OCI-LY3 (cell line): Measurements from ENCODE around the gene XCL2.
A peak's percentile ranks its signal among the peaks of the same experiment; 100 is the strongest.
"Not testable (repeated sequence)": the region's sequence is repeated elsewhere in the genome, so short reads cannot be mapped to it uniquely, and the experiment has no call there.

Experiments used
- H2AFZ ChIP-seq: fragments of 200-600, 300-600 bp; shearing (Covaris generic); 2 replicates; pipeline ENCODE4 v1.6.0; 2014; ENCODE audit warnings: antibody characterized with exemption, low read depth, low read length
- H3K27ac ChIP-seq: fragments of 200-600, 300-600 bp; sonication (generic); 2 replicates; pipeline ENCODE4 v1.5.1; 2014; ENCODE audit warnings: mild to moderate bottlenecking, low read length, moderate library complexity, mixed read lengths
- H3K27me3 ChIP-seq: fragments of 200-600, 300-600 bp; sonication (generic); 2 replicates; pipeline ENCODE4 v1.6.1; 2014; ENCODE audit warnings: low read depth, low read length, mixed read lengths
- H3K36me3 ChIP-seq: fragments of 200-600, 300-600 bp; sonication (generic); replicated peaks from 2 replicates; pipeline ENCODE3; 2014; ENCODE audit warnings: low read depth, low read length, mixed read lengths
- H3K4me1 ChIP-seq: fragments of 300-600, 200-600 bp; sonication (generic); 2 replicates; pipeline ENCODE4 v1.6.1; 2014; ENCODE audit warnings: low read length, mixed read lengths
- H3K4me2 ChIP-seq: fragments of 200-600, 300-600 bp; sonication (generic); 2 replicates; pipeline ENCODE4 v1.6.1; 2014; ENCODE audit warnings: low read length, mixed read lengths
- H3K4me3 ChIP-seq: fragments of 300-600, 200-600 bp; sonication (generic); 2 replicates; pipeline ENCODE4 v1.5.1; 2014; ENCODE audit warnings: antibody characterized with exemption, mild to moderate bottlenecking, low read length, moderate library complexity
- H3K79me2 ChIP-seq: fragments of 300-600, 200-600 bp; shearing (Covaris generic); 2 replicates; pipeline ENCODE4 v1.6.1; 2014; ENCODE audit warnings: mild to moderate bottlenecking, low read length, mixed read lengths
- H3K9ac ChIP-seq: fragments of 300-600, 200-600 bp; shearing (Covaris generic); 2 replicates; pipeline ENCODE4 v1.6.0; 2014; ENCODE audit warnings: mild to moderate bottlenecking, low read length, moderate library complexity
- H3K9me3 ChIP-seq: fragments of 200-600, 300-600 bp; shearing (Covaris generic); 2 replicates; pipeline ENCODE4 v1.6.1; 2014; ENCODE audit warnings: low read length, mixed read lengths; ENCODE audit not compliant: insufficient read depth
- H4K20me1 ChIP-seq: fragments of 200-600, 300-600 bp; sonication (generic); 2 replicates; pipeline ENCODE4 v1.6.1; 2016; ENCODE audit warnings: low read length, mixed read lengths; ENCODE audit not compliant: insufficient read depth
- EZH2phosphoT487 ChIP-seq: fragments of 200-600 bp; shearing (Covaris generic); IDR thresholded peaks from 2 replicates; pipeline ENCODE4 v1.6.1; 2018; ENCODE audit warnings: antibody characterized with exemption, mixed run types, low read depth
- TF ChIP-seq, protein P1 (sequence below): fragments of 200-600, 300-600 bp; sonication (generic); IDR thresholded peaks from 2 replicates; pipeline ENCODE4 v1.5.1; 2014; ENCODE audit warnings: antibody characterized with exemption, low read length, low read depth

Gene XCL2

DNA sequence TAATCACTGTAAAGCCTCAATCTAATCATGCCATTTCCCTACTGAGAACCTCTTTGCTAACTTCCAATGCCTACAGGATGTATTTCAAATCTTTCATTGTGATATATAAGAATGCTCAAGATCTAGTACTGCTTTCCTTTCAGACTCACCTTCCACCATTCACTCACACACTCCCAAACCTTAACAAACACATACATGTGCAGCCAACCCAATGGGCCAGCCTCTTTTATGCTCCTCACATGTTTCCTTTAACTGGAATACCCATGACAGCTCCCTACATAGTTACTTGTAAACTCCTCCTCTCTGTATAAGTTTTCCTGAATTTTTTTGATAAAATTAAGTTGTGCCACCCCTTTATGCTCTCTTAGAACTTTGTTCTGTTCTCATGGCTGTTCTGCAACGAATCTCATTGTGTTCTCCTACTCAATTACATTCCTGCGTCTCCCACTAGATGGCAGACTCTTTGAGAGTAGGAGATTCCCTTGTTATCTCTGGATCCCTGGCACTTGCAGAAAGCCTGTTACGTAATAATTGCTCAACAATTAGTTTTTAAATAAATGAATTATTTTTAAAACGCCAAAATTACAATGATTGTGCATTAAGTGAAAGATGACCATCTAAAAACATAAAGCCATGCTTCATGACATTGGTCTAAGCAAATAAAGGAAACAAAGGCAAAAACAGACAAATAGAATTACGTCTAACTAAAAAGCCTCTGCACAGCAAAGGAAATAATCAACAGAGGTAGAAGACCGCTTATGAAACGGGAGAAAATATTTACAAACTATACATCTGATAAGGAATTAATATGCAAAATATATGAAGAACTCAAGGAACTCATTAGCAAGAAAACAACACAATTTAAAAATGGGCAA, 2.1 kb upstream of the XCL2 start:
- H3K79me2 ChIP-seq, H3K9ac ChIP-seq, H3K4me3 ChIP-seq, H3K27ac ChIP-seq, H3K36me3 ChIP-seq, H3K4me1 ChIP-seq, H4K20me1 ChIP-seq, H2AFZ ChIP-seq, H3K9me3 ChIP-seq, H3K4me2 ChIP-seq, H3K27me3 ChIP-seq: not testable (repeated sequence)
- TF ChIP-seq, protein P1, sequence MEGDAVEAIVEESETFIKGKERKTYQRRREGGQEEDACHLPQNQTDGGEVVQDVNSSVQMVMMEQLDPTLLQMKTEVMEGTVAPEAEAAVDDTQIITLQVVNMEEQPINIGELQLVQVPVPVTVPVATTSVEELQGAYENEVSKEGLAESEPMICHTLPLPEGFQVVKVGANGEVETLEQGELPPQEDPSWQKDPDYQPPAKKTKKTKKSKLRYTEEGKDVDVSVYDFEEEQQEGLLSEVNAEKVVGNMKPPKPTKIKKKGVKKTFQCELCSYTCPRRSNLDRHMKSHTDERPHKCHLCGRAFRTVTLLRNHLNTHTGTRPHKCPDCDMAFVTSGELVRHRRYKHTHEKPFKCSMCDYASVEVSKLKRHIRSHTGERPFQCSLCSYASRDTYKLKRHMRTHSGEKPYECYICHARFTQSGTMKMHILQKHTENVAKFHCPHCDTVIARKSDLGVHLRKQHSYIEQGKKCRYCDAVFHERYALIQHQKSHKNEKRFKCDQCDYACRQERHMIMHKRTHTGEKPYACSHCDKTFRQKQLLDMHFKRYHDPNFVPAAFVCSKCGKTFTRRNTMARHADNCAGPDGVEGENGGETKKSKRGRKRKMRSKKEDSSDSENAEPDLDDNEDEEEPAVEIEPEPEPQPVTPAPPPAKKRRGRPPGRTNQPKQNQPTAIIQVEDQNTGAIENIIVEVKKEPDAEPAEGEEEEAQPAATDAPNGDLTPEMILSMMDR, result peak; percentile 42

DNA sequence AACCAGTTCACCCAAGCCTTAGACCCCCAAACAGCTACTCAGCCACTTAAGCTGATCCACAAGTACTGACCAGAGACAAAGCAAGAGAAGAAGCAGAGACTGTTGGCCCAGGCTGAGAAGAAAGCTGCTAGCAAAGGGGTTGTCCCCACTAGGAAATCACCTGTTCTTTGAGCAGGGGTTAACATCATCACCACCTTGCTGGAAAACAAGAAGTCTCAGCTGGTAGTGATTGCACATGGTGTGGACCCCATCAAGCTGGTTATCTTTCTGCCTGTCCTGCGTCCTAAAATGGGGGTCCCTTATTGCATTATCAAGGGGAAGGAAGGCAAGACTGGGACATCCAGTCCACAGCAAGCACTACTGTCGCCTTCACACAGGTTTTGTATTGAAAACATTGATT, 819 bp downstream of the XCL2 start:
- not testable (repeated sequence) for H3K27me3 ChIP-seq, H3K79me2 ChIP-seq, H3K27ac ChIP-seq, H3K4me1 ChIP-seq, H2AFZ ChIP-seq, H3K4me3 ChIP-seq, H3K9me3 ChIP-seq, H3K4me2 ChIP-seq, H4K20me1 ChIP-seq, H3K9ac ChIP-seq, H3K36me3 ChIP-seq

DNA sequence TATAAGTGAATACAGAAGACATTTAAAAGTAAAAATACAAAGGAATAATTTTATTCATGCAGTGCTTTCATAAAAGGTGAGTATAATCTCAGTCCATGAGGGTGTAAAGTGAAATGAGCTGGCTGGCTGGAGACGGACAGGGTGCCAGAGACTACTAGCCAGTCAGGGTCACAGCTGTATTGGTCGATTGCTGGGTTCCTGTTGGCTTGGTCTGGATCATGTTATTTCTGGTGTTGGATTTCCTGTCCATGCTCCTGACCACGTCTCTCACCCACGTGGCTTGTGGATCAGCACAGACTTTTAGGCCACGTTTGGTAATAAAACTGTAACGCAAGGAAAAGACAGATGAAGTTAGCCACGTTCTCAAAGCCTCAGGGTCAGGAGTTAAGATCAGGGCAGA, 3.0 kb downstream of the XCL2 start:
- H3K4me3 ChIP-seq, H2AFZ ChIP-seq, H3K9me3 ChIP-seq, H3K27ac ChIP-seq, H3K4me1 ChIP-seq, H3K9ac ChIP-seq, H3K79me2 ChIP-seq, H3K36me3 ChIP-seq, H3K27me3 ChIP-seq, H4K20me1 ChIP-seq, H3K4me2 ChIP-seq: not testable (repeated sequence)

DNA sequence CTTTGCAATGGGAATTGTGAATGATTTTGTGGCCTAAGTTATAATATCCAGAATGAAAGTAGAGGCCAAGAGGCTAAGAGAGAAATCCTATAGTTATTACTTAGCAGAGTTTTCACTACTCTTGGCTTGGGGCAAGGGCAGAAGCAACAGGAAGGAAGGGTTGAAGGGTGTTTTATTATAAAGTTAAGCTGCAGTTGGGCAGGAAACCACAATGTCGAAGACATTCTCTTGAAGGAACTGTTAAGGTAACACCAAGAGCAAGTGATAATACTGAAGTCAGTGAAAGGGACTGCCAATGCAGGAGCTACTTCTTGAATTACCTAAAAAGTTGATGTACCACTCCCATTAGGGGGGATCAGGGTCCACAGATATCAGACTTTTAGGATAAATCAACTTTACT, 8.3 kb downstream of the XCL2 start:
- Histone ChIP-seq H3K9me3 (no peaks in the 10 kb centered on the region), H4K20me1 (no peaks in the 10 kb centered on the region), H3K79me2 (no peaks in the 10 kb centered on the region), H3K4me2 (no peak overlapping the region), H3K4me3 (no peak overlapping the region), H2AFZ (no peak overlapping the region), H3K4me1 (no peaks in the 10 kb centered on the region), H3K9ac (no peak overlapping the region), H3K27ac (no peak overlapping the region), H3K27me3 (peaks cover 7% of the 10 kb centered on the region; the same call in 1 of the 2 replicates), H3K36me3 (no peaks in the 10 kb centered on the region)
- no peak for TF ChIP-seq EZH2phosphoT487
- TF ChIP-seq, protein P1, result no peak

DNA sequence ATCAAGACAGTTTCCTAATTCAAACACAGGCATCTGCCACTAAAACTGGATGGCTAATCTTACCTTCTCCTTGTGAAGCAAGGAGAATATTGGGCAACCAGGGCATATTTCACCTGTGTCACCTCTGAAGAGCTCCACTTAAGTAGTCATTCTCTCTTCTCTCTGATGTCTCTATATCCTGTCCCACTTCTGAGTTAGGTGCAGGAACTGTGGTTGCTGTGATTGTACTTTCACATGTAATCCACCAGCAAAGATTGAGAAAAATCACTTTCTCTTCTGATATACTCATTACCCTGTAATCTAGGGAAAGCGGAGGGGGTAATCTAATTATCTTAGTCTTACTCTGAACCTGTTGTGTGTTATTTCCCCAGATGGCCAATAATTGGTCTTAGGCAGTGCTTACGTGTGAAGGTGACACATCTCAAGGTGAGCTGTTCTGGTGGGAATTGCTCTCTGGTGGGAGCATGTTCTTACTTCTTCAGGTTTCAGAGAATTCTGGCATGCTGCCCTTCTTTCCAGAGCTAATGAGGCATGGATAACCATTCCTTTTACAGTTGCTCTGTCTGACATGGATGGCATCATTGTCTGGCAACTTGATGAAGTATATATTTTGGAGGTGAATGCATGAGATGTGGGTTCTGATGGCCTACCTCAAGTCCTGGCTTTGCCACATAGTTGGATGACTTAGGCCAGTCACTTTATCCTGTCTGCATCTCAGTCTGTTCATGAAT, 12.0 kb downstream of the XCL2 start:
- H3K27me3 ChIP-seq, result peaks cover 7% of the 10 kb centered on the region; the same call in 1 of the 2 replicates
- H3K4me1 ChIP-seq, result no peaks in the 10 kb centered on the region
- no peak overlapping the region for H2AFZ ChIP-seq
- no peak overlapping the region for H3K4me3 ChIP-seq
- TF ChIP-seq EZH2phosphoT487, result no peak
- TF ChIP-seq, protein P1, result no peak
- no peak overlapping the region for H3K27ac ChIP-seq
- H3K36me3 ChIP-seq, result no peaks in the 10 kb centered on the region
- no peak overlapping the region for H3K4me2 ChIP-seq
- H3K79me2 ChIP-seq, result no peaks in the 10 kb centered on the region
- no peak overlapping the region for H3K9ac ChIP-seq
- no peaks in the 10 kb centered on the region for H3K9me3 ChIP-seq
- no peaks in the 10 kb centered on the region for H4K20me1 ChIP-seq
